Dermis microvascular lymphatic vessel endothelial cell (primary cell): ENCODE results near the gene RNF144A. TPM values are rescaled to one million over a fixed set of nuclear protein-coding genes. Genes with fewer than 3 reads are reported as not detected.
"Not testable (repeated sequence)": the region's sequence is repeated elsewhere in the genome, so short reads cannot be mapped to it uniquely, and the experiment has no call there.

ENCODE experiments used
- DNase-seq, 2 donors: peaks; one replicate each; pipeline versions ENCODE4 v3.0.0 to v3.0.0-alpha.2; 2010; ENCODE audit warnings: low read depth in 2 of 2
- total RNA-seq: library from RNA; depleted of rRNA; stranded (reverse); fragments of >200 nt; gene quantifications from 2 replicates; pipeline ENCODE4 v1.2.1, GENCODE V29; 2014

RNF144A gene
- total RNA-seq, 1 donor from 2014 or later: 10.5 TPM

DNA sequence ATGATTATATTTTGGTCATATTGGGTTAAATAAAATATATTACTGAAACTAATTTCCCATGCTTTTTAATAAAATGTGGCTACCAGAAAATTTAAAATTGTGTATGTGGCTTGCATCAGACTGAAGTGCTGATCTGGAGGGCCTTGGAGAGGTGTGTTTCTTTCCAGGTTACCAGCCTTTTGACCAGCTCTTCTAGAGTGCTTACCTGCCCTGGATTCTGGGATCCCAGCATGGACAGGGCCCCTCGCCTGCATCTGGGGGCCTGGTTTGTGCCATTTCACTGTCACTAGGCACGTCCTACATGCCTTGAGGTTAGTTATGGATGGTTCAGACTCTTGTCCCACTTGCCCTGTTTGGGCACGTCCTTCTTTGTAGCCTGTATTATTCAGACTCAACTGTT is 10.5 kb downstream of the RNF144A start:
- no peak for DNase-seq

GRCh38 chr2:6928452-6928851 is 11.2 kb downstream of the RNF144A start:
- no peak for DNase-seq

DNA sequence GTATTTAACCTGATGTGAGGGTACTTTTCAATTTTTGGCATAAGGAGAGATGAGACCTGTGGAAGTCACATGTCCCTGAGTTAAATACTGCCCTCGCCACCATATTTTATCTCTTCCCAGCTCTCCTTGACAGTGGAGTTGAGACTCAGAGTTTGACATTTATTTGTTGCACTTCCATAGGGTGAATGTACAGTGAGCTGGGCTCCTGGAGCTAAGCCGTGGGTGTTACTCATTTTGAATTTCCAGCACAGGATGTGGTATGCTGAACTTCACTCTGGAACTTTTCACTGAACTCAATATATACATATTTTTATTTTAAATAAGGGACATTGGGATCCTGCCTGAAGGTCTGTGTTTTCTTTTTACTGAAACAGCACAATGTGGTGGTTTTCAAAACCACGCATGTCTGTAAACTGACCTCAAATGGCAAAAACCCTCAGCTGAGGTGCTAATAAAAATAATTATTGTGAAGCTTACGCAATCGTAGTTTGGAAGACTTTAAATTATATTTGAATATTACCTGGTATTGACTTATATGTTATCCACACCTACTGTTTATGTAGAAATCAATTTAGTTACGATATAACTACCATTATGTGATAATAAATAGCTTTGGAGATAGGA is 12.1 kb downstream of the RNF144A start:
- no peak for DNase-seq

DNA sequence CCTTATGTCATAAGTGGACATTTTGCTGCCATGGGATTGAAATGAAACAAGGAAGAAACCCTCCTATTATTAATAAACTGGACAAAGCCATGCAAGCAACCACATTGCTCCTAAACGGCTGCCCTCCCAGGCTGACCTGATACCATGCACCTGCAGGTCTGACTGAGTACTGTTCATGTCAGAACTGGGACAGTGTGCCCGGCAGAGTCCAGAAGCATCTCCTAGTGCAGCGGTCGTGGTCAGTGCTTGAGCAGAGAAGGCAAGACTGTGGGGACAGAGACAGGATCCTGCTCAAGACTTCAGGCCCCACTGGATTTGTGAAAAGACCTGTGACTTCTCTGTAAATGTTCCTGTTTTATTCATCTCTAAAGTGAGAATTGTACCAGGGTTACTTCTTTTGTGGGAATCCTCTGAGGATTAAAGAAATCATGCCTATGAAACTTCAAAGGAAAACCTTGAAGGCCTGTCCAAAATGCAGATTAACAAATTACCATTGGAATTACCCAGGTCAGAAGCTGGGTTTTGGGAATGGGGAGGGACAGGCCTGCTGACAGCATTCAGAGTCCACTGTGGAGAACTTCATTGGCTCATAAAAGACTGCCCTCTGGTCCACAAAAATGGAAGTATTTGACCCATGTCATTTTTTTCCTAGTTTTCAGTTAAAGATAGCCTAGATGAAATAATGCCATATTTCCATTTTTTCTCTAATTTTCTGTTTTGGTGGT is 13.9 kb downstream of the RNF144A start:
- no peak for DNase-seq

- no peak for DNase-seq
These were observed 14.5 kb downstream of the RNF144A start for GRCh38 chr2:6931753-6932152.

- no peak for DNase-seq
These were observed 15.0 kb downstream of the RNF144A start for GRCh38 chr2:6932206-6932605.

DNA sequence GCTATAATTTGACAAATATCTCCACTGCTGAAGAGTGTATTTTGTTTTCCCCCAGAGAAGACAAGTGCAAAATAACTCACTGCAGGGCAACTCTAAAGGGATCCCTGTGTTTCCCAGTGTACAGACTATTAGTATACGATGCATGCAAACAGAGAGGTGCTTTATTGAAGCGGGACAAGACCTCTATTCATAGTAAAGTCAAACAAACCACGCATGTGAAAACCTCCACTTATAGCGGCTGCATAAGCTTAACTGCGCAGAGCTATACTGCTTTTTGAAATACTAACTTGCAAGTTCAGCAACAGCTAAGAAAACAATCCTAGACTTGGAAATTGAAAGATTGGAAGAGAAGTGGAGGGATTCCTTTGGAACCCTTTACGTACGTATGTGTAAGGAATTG is 15.6 kb downstream of the RNF144A start:
- no peak for DNase-seq

GRCh38 chr2:6933911-6934310 is 16.7 kb downstream of the RNF144A start:
- DNase-seq: no peak

DNA sequence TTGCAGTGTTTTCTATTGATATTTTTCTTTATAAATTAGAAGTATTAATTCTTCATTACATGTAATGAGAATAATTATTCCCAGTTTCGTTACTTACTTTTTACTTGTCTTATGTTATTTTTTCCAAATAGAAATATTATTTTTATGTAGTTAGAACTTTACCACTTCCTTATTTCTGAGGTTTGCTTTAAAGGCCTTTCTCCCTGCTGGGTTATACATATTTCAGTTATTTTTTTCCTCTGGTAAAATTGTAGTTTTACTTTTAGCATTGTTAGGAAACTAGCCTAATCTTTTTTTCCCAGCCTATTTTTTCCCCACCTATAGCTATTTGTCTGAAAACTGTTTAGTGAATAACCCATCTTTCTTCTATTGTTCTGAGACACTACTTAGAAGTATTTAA is 17.1 kb downstream of the RNF144A start:
- no peak for DNase-seq

GRCh38 chr2:6934758-6935651 is 17.8 kb downstream of the RNF144A start:
- no peak for DNase-seq

DNA sequence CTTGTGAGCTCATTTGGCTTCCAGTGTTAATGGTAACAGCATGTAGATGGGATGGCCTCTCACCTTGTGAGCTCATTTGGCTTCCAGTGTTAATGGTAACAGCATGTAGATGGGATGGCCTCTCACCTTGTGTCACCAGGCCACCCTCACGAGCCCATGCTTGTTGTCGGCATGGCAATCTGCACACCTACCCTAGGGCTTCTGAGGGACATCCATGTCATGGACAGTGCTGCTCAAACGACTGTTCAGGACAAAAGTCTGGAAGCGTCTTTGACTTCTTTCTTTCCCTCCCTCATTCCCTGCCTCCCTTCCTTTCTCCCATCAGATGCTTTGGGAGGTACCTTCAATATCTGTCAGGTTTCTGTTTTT is 18.4 kb downstream of the RNF144A start:
- not testable (repeated sequence) for DNase-seq

- no peak for DNase-seq
These were observed 19.9 kb downstream of the RNF144A start for GRCh38 chr2:6937157-6937556.

DNA sequence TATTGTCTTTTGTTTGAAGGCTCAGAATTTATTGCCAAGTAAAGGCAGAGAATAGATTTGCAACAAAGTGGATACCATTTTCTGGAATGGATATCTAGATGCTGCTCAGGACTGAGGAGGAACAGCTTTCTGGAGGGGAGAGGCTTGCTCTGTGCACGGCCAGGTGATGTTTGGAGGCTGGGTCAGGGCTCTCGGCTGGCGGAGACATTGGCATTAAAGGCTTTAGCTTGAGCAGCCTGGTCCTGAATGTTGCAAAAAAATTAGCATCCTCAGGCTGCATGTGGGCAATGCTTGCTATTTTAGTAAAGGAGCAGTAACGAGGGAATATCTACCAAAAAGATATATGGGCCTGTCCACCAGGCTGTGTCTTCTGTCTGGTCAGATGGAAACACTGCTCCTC is 20.4 kb downstream of the RNF144A start:
- no peak for DNase-seq

- DNase-seq: no peak
These were observed 21.9 kb downstream of the RNF144A start for GRCh38 chr2:6939071-6939470.

GRCh38 chr2:6940820-6941219 is 23.6 kb downstream of the RNF144A start:
- no peak for DNase-seq

- DNase-seq: no peak
These were observed 24.3 kb downstream of the RNF144A start for GRCh38 chr2:6941299-6942046.

DNA sequence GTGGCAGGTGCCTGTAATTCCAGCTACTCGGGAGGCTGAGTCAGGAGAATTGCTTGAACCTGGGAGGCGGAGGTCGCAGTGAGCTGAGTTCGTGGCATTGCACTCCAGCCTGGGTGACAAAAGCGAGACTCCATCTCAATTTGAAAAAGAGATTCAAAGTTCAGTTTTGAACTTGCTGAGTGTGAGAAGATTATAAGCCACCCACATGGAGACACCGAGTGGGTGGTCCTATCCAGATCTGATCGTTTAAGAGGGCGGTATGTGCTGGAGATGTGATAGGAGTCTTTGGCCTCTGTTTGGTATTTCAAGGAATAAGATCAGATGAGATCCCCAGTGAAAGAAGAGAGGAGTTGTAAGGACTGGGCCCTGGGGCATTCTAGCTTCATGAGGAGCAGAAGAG is 25.6 kb downstream of the RNF144A start:
- DNase-seq: no peak

DNA sequence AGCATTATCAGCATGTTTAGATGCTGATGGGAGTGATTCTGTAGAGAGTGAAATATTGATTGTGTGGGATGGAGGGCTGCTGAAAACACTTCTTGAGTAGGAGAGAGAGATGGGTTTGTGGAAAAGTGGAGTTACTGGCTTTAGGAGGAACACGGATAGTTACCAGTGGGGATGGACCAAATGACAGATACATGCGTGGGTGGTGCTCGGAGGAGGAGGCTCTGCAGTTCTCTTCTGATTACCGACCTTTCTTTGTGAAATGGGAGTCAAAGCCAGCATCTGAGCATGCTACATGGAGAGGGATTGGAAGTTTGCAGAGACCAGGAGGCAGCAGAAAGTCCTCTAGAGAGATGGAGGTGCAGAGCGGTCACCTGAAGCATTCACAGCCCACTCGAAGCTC is 26.3 kb downstream of the RNF144A start:
- DNase-seq: no peak

DNA sequence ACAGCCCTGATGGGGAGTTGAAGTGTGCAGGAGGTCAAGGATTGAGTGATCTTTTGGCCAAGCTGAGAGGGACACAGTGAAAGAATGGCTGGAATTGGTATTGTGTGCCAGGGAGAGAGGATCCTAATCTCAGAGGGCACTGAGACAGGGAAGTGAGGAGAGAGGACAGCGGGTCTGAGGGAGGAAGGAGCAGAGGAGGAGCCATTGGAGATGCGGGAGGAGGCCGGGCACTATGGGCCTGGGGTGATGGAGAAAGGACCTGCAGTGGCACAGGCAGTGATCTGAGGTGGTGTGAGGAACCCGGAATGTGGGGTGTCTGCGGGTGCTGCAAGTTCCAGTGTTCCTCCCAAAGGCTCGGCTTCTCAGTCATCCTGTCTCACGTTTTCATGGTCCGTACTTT is 26.8 kb downstream of the RNF144A start:
- DNase-seq: no peak

GRCh38 chr2:6944555-6944954 is 27.3 kb downstream of the RNF144A start:
- no peak for DNase-seq

GRCh38 chr2:6945087-6945813 is 28.0 kb downstream of the RNF144A start:
- no peak for DNase-seq
